ENCODE results near the gene AFG1L.

GRCh38 chr6:108368431-108369030 lies 73.7 kb downstream of the AFG1L start:
- TF ChIP-seq CTCF (IDR thresholded peaks at IDR 0.05; ENCODE audit: low read length) (no peak), EZH2 (IDR thresholded peaks at IDR 0.05; ENCODE audit: borderline replicate concordance, low read length) (no peak)

All from OCI-LY1 (cell line).